ENCODE results near the gene MYL4. TPM values are rescaled to one million over a fixed set of nuclear protein-coding genes. Genes with fewer than 3 reads are reported as not detected.

Gene MYL4
- total and polyA plus RNA-seq, 10 of the 15 experiments (the other 5 are each of a cell fraction or from before 2014, with no cell fraction given), result 0.23 to 1.6 (median 0.58) TPM; not detected in 3

DNA sequence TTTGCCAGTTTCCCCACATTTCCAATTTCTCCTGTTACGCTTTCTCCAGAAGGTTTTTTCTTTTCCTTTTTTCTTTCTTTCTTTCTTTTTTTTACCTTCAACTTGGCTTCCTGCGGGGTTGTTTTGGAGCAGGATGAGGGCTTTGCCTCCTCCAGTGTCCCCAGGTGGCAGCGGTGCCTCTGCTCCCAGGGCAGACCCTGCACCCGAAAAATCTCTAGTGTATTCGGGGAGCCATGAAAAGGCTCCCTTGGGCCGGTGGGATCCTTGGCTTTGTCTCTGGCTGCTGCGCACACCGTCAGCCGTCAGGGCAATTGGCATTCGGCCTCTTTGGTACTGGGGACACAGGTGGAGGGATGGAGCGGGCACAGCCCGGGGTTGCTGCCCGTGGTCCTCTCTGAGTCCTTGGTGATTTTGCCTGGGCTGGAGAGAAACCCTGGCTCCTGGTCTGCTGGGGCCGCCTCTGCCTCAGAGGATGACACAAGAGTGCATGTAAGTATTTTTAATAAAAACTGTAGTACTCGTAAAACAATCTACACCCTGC, 45.3 kb downstream of the MYL4 start:
- in situ Hi-C loops (cut with MboI) (no loop called here), intact Hi-C loops (cut with micrococcal nuclease; ENCODE audit: unreplicated experiment) (loop anchor here (2.0 kb wide), 1 partner anchor 24 kb away; no protein-coding TSS in a partner anchor)
- peak overlapping the region; percentile 5 for H2AFZ ChIP-seq (ENCODE audit: control insufficient read depth, low read depth, low read length)

More for the DNA sequence above, 45.3 kb downstream of the MYL4 start:
- BruUV-seq (replicated peaks), result no TSS peak
- SMC1A ChIA-PET (ENCODE audit: uncharacterized antibody, unreplicated experiment), result interaction anchor here (0.7 to 8.3 kb wide), 6 partner anchors 12 to 61 kb away, joined by 3 to 81 read pairs (median 11); no protein-coding TSS in a partner anchor
- no peaks in the 10 kb centered on the region for H3K79me2 ChIP-seq (ENCODE audit: control insufficient read depth, insufficient read depth, low read length)
- no peak overlapping the region; the same call in 1 of the 2 replicates for H3K9ac ChIP-seq (ENCODE audit: control insufficient read depth, insufficient read depth, low read length)
- no peak overlapping the region for H3K27ac ChIP-seq (ENCODE audit: control insufficient read depth, insufficient read depth)
- CTCF ChIA-PET, result interaction anchor here (1.0 to 3.6 kb wide), 2 partner anchors 24 to 32 kb away, joined by 4 to 28 read pairs; no protein-coding TSS in a partner anchor
- H3K9me3 ChIP-seq (replicated peaks; ENCODE audit: control insufficient read depth, insufficient read depth, low read length), result no peaks in the 10 kb centered on the region
- DNase-seq (ENCODE audit: low read depth, low spot score) (no peak), ATAC-seq (peak; percentile 32), FAIRE-seq (no peak)
- 15% methylated on average over 15 of the region's 15 CpGs for WGBS (ENCODE audit: insufficient coverage, insufficient replicate concordance, low lambda C conversion rate, missing lambda C conversion rate)
- no peak for TF ChIP-seq GABPA (IDR thresholded peaks at IDR 0.05; ENCODE audit: low read depth)
- TF ChIP-seq POLR2AphosphoS5 (IDR thresholded peaks at IDR 0.05; ENCODE audit: low read length), result no peak
- TF ChIP-seq ZBED1 (IDR thresholded peaks at IDR 0.05; ENCODE audit: borderline replicate concordance), result no peak
- peak; percentile 9; the same call in 1 of the 2 replicates for TF ChIP-seq RAD21 (IDR thresholded peaks at IDR 0.05; ENCODE audit: insufficient read depth, low read depth, low read length)
- TF ChIP-seq, protein P1, sequence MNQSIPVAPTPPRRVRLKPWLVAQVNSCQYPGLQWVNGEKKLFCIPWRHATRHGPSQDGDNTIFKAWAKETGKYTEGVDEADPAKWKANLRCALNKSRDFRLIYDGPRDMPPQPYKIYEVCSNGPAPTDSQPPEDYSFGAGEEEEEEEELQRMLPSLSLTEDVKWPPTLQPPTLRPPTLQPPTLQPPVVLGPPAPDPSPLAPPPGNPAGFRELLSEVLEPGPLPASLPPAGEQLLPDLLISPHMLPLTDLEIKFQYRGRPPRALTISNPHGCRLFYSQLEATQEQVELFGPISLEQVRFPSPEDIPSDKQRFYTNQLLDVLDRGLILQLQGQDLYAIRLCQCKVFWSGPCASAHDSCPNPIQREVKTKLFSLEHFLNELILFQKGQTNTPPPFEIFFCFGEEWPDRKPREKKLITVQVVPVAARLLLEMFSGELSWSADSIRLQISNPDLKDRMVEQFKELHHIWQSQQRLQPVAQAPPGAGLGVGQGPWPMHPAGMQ (IDR thresholded peaks at IDR 0.05; ENCODE audit: borderline replicate concordance), result no peak
- TF ChIP-seq POLR2AphosphoS2 (IDR thresholded peaks at IDR 0.05; ENCODE audit: low read depth, low read length), result no peak
- TF ChIP-seq HDAC6 (IDR thresholded peaks at IDR 0.05; ENCODE audit: unreplicated experiment), result peak; percentile 89
- TF ChIP-seq NBN (IDR thresholded peaks at IDR 0.05), result 0 out of 2 replicates have a peak, but pooled peaks have one; percentile 37
- TF ChIP-seq, protein P2, sequence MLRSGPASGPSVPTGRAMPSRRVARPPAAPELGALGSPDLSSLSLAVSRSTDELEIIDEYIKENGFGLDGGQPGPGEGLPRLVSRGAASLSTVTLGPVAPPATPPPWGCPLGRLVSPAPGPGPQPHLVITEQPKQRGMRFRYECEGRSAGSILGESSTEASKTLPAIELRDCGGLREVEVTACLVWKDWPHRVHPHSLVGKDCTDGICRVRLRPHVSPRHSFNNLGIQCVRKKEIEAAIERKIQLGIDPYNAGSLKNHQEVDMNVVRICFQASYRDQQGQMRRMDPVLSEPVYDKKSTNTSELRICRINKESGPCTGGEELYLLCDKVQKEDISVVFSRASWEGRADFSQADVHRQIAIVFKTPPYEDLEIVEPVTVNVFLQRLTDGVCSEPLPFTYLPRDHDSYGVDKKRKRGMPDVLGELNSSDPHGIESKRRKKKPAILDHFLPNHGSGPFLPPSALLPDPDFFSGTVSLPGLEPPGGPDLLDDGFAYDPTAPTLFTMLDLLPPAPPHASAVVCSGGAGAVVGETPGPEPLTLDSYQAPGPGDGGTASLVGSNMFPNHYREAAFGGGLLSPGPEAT (IDR thresholded peaks at IDR 0.05; ENCODE audit: low read depth), result 0 out of 2 replicates have a peak, but pooled peaks have one; percentile 15
- TF ChIP-seq KDM1A (IDR thresholded peaks at IDR 0.05; ENCODE audit: borderline replicate concordance), result no peak
- peak overlapping the region; percentile 79 for H3K4me2 ChIP-seq (ENCODE audit: control insufficient read depth, insufficient read depth)
- no peaks in the 10 kb centered on the region for H4K20me1 ChIP-seq (ENCODE audit: control insufficient read depth, insufficient read depth)
- RAD21 ChIA-PET (ENCODE audit: unreplicated experiment), result interaction anchor here (1.0 to 2.5 kb wide), 5 partner anchors 24 to 61 kb away, joined by 4 to 11 read pairs (median 5); no protein-coding TSS in a partner anchor
- H3K4me1 ChIP-seq (ENCODE audit: control insufficient read depth, insufficient read depth, low read length), result no peaks in the 10 kb centered on the region; the same call in 1 of the 2 replicates
- peak overlapping the region; percentile 81 for H3K4me3 ChIP-seq
- no peaks in the 10 kb centered on the region for H3K36me3 ChIP-seq (ENCODE audit: control insufficient read depth in 2 of 2, insufficient read depth in 2 of 2, low read length in 1 of 2)
- POLR2A ChIA-PET, result interaction anchor here (0.6 to 4.8 kb wide), 6 partner anchors 20 to 65 kb away, joined by 3 to 42 read pairs (median 4); no protein-coding TSS in a partner anchor
- H3K27me3 ChIP-seq (replicated peaks in 1 of 2; ENCODE audit: control insufficient read depth in 2 of 2, insufficient read depth in 2 of 2, low read length in 1 of 2), result no peaks in the 10 kb centered on the region

Measured in GM12878 (cell line).